Midbrain (tissue), 1 donor: ENCODE data around the gene LMO7.
"Not testable (repeated sequence)": the region's sequence is repeated elsewhere in the genome, so short reads cannot be mapped to it uniquely, and the experiment has no call there.

Experiments used
- DNase-seq: peaks from one replicate; lab custom pipeline; 2025; lab: John Stamatoyannopoulos, UW

LMO7 gene

DNA sequence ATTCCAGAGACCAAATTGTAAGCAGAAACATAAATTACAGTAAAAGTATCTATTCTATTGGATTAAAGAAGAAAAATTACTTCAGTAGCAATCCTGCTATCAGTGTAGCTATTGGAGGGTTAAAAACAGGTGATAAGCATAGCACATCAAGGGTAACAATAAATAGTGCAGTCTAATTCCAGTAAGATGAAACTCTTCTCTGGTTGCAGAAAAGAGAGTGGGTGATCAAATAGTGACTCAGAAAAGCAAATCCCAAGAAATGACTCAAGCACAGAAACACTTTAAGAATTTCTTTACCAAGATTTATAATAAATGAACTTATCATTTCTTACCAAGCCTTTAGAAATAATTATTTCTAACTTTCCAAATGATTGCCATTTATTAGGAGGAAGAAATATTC, 135.7 kb downstream of the LMO7 start:
- DNase-seq, result no peak

DNA sequence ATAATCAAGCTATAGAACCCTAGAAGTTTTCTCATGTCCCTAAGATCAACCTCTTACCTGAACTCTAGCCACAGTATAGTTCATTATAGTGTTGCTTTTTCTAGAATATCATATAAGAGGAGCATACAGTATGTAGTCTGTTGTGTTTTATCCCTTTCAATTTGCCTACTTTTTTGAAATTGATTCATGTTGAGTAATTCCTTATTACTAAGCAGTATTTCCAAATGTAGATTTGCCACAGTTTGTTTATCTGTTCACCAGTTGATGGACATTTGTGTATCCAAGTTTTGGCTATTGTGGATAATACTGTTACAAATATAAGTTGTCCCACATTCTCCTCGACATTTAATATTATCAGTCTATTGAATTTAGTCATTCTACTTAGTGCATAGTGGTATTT, 138.0 kb downstream of the LMO7 start:
- no peak for DNase-seq

DNA sequence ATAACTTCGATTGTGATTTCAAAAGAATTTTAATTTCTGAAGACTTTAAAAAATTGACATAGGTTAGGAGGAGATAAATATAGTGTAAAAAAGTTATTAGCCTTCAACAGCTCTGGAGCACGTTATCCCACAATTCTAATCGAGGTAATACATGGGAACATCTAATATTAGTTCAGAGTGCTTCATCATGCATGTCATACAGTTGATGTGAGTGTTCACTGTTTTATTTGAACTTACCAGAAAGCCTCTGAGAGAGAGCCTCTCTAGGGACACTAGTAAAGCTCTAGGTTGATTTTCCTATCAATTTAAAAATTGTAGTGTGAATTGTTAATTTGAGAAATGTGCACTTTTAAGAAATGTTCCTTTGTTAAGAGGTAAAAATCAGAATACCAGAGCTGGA, 140.4 kb downstream of the LMO7 start:
- DNase-seq, result no peak

DNA sequence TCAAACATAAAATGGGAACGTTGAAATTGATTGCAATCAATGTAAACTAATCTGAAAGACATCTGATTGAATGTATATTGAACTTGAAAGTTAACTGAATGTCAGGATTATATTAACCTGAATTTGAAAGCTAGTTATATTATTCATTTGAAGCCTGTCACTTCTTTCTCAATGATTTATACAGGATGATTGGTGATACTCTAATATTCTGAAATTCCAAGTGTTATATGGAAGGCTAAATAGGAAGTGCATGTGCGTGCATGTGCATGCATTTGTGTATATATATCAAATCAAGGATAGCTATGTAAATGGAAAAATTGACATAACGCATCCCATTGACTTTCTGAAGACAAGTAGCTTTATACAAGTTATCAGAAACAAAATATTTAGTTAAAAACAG, 143.3 kb downstream of the LMO7 start:
- DNase-seq, result no peak

DNA sequence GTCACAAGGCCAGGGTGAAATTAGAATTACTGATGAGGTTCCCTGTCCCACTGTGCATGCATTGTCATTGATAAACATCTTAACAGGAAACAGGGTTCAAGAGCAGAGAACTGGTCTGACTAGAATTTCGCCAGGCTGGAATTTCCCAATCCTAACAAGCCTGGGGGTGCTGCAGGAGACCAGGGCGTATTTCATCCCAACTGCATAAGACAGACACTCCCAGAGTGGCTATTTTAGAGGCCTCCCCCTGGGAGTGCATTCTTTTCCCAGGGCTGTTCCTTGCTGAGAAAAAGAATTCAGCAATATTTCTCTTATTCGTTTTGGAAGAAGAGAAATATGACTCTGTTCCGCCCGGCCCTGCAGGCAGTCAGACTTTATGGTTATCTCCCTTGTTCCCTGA, 144.0 kb downstream of the LMO7 start:
- DNase-seq, result not testable (repeated sequence)

DNA sequence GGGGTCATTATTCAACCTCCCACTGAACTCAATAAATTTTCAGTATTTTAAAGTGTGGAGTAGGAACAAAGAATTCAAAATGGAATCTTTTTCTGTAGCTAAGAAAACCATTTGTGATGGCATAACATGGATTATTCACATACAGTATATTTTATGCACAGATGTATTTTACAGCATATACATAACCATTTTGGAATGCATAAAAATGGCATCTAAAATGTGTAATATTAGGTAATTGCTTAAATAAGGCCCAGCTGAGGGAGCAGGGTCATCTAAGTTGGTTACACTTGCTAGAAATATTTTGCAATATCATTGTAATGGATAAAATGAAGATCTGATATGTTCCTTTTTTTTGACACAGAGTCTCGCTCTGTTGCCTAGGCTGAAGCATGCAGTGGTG, 146.9 kb downstream of the LMO7 start:
- no peak for DNase-seq

DNA sequence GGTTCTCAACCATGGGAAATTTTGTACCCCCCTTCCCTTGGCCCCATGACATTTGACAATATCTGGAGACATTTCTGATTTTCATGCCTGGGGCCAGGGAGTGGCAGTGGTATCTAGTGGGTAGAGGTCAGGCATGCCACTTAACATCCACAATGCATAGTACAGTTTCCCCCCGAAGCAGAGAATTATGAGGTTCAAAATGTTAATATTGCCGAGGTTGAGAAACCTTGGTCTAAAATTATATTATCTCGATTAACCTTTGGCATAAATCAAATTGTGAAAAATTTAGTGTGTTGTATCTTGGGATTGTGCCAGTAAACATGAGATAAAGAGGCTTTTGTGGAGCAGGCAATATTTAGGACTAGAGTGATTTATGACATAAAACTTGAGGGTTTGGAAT, 147.9 kb downstream of the LMO7 start:
- no peak for DNase-seq

DNA sequence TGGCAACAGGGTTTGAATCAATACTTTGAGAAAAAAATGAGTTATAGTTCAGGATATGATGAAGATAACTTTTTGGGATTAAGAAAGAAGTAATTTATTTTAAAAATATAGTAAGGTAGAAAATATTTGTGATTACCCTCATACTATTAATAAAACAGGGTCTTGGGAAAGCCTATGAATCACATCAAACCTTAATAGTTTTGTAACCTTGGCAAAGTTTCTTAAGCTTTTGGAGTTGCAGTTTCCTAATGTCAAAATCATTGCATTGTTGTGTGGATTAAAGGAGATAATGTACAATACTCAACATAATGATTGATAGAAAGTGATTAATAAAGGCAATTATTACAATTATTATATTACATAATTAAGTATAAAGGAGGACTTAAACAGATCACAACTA, 149.0 kb downstream of the LMO7 start:
- DNase-seq, result no peak

DNA sequence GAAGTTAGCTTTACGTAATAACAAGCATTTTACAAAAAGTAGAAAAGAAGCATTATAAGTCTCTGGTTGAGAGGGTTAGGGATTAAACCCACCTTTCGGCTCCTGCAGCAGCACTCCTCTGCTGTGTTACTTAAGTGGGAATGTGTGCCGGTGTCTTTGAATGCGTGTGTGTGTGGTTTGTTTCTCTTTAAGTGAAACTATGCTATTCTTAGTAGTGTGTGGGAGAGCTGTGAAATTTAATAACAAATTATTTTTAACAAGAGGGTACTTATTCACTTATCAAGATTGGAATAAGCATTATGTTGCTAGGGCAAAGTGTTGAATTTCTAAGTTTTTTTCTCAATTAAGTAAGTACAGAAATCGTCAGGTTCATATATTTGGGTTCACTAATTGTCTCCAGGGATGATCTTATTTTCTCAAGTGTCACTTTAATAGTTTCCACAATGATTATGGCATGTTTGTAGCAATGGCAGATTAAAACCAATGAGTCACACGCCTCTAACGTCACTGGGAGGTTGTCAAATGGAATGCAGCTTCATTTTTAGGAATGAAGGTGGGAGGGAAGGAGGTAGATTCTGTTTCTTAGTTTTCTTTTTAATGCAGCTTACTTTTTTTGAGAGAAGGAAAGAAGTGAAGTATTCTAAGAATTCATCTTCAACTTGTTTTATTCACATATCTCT, 151.3 kb downstream of the LMO7 start:
- no peak for DNase-seq

DNA sequence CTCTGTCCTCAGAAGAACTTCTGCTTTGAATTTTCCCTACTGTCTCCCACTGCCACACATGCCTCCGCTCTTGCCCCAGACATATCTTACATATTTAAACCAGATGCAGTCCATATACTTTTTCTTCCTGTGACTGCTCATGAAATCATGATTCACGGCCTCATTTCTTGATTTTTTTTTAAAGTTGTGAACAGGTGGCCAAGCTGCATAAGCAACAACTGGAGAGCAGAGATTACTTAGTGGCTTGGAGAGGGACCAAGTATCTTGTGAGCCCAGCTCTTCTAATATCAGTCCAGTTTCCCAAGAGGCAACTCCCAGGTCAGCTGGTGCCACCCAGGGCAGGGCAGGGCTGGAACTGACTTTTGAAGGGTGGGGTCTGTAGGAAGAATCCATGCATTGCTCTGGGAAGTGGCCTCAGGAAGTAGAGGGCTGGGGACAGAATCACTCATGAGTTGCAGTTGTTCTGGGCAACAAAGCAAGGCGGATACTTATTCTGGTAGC, 152.4 kb downstream of the LMO7 start:
- DNase-seq, result no peak

DNA sequence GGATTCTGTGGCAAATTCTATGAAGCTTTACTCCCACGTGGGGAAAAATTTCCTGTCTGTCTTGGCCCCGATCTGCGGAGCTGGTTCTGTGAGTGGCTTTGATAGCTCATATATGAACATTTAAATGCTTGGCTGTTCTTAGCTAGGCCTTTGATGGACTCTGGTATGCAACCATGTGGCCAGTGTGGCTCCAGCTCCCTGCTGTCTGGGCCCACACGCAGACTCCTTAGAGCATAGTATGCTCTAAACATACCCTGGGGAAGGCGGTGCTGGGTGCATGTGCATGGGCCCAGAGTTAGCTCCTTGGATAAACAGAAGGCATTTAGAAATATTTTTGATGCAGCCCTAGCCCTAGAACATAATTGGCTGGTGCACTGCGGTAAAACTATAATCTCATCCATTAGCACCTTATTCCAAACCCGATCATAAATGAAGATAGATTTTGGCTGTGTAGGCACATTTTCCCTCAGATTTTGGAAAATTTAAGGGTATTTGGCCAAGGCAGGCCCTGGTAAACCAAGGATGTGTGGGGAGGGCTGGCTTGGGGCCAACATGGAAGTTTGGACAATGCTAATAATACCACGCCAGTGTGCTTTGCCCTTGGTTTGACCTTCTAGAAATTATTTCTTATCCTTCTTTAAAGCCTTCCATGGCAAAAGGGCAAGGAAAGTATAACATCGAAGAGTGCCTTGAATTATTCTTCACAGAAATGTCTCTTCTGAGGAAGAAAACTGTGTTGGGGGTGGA, 153.5 kb downstream of the LMO7 start:
- no peak for DNase-seq

DNA sequence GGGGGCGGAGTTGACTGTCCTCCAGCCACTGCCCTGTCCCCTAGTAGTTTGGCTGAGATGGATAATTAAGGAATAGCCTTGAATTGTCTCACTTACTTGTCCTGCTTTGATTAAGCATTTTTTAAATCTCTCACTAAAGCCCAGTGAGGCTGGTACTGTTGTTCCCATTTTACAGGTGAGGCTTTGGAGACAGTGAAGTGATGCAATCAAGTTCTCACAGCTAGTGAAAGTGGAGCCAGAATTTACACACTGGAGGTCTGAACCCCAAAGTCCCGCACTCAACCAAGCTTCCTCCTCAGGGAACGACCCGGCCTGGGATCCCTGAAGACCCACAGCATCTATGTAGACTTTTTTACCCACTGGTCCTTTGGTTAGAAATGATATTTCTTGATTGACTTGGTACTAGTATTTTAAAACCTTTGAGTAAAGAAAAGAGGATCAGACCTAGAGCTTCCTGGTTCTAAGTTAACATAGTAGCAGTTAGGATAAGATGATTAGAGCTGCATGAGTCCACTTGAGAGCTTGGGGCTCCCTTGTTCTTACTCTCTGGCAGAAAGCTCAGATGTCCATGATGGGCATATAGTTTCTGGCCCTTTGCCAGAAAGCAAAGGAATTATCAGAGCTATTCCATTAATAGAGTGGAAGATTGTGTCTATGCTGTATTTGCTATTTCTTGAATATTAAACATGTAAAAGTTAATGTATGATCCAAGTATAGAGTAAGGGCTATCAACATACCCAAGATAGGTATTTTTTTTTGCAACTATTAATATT, 154.3 kb downstream of the LMO7 start:
- no peak for DNase-seq

DNA sequence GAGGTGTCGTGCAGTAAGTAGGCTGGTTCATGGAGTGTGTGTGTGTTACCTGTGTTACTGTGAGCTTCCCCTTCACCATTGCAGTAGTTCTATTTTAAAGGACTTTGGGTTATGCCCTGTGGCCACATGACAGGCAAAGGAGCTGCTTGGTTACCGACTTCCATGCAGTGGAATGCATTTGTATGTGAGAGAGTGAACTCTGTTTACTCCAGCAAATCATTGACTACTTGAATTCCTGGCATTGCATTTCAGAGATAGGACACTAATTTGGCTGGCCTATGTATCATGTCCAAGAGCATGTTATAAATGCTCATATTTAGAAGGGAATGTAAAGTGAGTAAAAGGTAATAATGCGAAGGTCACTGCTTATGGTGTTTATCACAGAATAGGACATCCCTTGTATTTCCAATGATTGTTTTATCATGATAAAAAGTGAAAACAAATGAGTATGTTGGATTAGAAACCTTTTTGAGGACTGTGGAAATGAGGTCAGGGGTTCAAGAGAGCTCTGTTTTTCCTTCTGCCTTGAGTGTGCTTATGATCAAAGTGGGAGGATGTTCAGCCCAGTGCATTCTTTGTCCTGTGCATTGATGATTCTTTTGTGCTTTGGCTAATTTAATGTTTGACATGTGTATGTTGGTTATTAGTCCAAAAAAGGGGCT, 156.5 kb downstream of the LMO7 start:
- DNase-seq, result no peak

DNA sequence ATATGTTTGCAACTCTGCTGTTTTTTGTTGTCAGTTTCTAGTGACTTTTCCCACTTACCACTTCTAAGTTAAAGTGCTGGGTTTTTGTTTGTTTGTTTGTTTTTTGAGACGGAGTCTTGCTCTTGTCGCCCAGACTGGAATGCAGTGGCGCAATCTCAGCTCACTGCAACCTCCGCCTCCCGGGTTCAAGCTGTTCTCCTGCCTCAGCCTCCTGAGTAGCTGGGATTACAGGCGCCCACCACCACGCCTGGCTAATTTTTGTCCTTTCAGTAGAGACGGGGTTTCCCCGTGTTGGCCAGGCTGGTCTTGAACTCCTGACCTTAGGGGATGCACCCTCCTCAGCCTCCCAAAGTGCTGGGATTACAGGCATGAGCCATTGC, 157.0 kb downstream of the LMO7 start:
- DNase-seq, result not testable (repeated sequence)

DNA sequence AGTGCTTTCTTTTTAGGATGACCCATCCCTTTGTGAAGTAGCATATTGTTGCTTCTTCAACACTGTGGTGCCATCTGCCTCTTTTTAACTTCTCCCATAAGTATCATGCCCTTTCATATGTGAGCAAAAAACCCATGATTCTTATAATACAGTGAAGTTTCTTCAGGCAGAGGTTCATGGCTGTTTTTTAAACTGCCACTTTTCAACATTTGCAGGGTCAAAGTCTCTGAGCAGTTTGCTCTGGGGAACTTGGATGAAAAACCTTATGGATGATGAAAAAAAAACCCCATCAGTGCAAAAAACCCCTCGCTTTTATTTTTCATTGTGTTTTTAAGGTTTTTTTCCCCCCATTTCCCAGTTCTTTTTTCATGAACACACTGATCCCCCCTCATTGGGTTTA, 158.5 kb downstream of the LMO7 start:
- no peak for DNase-seq

DNA sequence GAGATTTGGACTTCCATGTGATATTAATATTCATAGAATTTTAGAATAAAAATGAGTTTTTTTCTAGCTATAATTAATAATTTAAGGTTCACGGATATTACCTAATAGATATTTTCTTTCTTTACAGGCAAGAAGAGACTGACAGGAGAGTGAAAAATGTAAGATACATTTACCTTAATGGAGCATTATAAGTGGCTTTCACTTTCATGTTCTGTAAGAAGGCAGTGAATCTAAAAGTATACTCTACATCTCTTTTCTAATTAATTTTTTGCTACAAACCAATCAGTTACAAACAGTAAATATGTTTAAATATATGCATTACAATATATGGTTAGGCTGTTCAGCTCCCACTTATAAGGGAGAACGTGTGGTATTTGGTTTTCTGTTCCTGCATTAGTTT, 159.1 kb downstream of the LMO7 start:
- DNase-seq, result no peak

DNA sequence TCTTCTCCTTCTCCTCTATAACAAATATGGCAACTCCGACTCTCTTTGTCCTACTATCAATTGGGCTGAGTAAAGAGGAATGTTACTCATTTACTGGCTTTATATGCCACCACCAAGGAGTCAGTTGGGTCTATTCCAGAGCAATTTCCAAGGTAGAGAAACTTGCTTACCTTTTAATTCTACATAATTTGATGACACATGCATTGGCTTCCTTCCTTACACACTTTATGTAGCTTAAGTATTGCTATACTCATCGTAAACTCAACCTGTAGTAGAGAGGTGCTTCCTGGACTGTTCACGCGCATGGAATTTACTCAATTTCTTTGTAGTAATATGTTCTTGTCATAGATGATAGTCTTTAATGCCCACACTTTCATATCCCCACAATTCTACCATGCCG, 160.7 kb downstream of the LMO7 start:
- no peak for DNase-seq

DNA sequence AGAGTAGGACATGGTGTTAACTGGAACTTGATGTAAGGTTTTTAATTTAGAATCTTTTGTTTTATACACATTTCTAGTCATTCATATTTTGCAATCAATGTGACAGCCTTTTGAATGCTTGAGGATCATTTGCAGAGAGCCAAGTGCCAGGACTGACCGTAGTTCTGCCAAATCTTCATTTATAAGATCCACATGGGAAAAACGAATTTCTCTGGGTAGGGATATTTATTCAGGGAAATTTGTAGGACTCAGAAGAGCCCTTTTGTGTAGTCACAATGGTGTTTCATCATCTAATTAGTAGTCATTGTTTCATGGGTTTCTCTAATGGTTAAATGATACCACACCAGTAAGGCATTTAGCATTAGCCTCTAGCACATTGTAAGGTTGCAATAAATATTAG, 161.1 kb downstream of the LMO7 start:
- no peak for DNase-seq

DNA sequence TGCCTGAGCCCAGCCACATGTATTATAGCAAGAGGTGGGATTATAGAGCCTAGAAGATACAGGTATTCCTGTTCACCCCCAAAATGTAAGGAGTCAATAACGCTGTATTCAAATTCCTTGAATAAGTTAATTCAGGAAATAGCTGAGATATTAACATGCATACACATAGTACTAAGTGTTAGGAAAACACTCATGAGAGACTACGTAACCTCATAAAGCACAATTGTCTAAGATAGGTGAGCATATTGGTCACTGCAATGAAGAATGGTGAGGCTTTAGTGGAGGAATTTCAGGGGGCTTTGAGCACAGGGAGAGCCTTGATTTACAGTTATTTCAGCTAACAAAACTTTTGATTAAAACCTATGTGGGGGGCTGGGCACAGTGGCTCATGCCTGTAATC, 161.6 kb downstream of the LMO7 start:
- DNase-seq, result no peak

DNA sequence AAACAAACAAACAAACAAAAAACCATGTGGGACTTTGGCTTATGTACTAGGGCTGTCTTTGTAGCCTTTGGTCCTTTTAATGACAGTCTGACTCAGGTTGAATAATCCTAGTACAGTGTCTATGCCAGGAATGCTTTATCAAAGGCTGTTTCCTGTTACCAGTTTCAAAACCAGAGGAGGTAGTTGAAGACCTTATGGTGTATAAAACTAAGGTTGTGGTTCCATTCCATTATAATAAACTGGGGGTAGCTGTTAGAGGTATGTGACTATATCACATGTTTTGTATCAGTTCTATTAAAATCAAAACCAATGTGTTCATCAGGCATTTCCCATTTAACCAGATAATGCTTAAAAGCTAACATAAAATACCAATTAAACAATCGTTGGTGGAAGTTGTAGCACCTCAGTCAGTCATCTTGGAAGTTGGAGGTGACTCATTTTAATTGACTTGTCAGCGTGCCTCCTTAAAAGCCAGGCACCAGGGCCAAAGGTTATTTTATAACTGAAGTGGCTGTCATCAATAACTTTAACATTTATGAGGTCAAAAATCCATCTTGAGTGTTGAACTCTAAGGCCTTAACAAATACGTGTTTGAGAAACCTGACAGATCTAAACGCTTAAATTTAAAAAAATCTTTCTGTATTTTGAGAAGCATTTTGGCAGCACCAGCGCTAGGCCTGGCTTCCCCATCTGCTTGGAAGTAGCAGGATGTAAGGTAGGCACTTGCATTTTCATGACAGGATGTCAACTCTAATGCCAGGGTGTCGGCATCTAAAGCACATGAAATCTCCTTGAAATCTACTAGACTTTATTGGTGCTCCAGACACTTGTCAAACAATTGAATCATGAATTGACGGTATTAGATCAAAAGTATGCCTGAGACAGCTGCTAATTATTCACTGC, 162.5 kb downstream of the LMO7 start:
- no peak for DNase-seq

DNA sequence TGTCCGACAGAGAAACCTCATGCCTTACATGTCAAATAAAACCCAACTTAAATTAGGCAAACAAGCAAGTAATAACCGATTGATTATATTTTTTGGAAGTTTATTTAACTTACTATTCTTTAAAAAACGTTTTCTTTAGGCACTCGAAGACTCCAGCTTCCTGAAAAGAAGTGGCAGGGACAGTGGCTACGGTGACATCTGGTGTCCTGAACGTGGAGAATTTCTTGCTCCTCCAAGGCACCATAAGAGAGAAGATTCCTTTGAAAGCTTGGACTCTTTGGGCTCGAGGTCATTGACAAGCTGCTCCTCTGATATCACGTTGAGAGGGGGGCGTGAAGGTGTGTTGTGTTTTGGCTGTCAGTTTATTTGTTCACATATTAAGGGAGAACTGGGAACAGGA, 164.4 kb downstream of the LMO7 start:
- DNase-seq, result no peak
